K562 (cell line): ENCODE measurements around the gene TMEM184A. TPM values are rescaled to one million over a fixed set of nuclear protein-coding genes. Genes with fewer than 3 reads are reported as not detected.

ENCODE experiments used
- MAFF ChIP-seq: IDR thresholded peaks from 2 replicates; pipeline ENCODE4 v1.6.1; 2012; ENCODE audit warnings: low read length, improper control_type of control experiment
- MAZ ChIP-seq, 2 experiments: fragments of 450-650 bp in 1 of 2; sonication (generic) in 1 of 2; formaldehyde crosslinking; IDR thresholded peaks in 1 of 2; conservative IDR thresholded peaks in 1 of 2; 2 replicates each; pipeline versions ENCODE4 v1.4.0 to v1.5.0; 2020; ENCODE audit warnings: mild to moderate bottlenecking in 1 of 2, missing genetic modification reagents in 1 of 2
- MNT ChIP-seq, 2 experiments: fragments of 450-650 bp; conservative IDR thresholded peaks; 2 replicates each; pipeline ENCODE4 v1.6.1; 2017; ENCODE audit warnings: mild to moderate bottlenecking in 2 of 2, moderate library complexity in 2 of 2
- SMARCA5 ChIP-seq: fragments of 450-650 bp; IDR thresholded peaks from 2 replicates; pipeline ENCODE4 v1.6.1; 2016
- TBL1XR1 ChIP-seq, 2 experiments: IDR thresholded peaks; 2 replicates each; pipeline ENCODE4 v1.6.1; 2012; ENCODE audit warnings: improper control_type of control experiment in 2 of 2, low read length in 2 of 2, mild to moderate bottlenecking in 1 of 2
- TGIF2 ChIP-seq: sonication (generic); formaldehyde crosslinking; IDR thresholded peaks from 2 replicates; pipeline ENCODE4 v1.8.1; 2022; ENCODE audit warnings: mild to moderate bottlenecking, missing genetic modification reagents, moderate library complexity
- ZEB2 ChIP-seq: fragments of 450-650 bp; IDR thresholded peaks from 2 replicates; pipeline ENCODE4 v1.6.1; 2016
- ZNF589 ChIP-seq: fragments of 200-800 bp; sonication (Bioruptor generic); IDR thresholded peaks from 2 replicates; pipeline ENCODE4 v1.6.1; 2016; ENCODE audit warnings: low read depth, missing genetic modification characterization, missing compliant biosample characterization
- polyA plus RNA-seq, 8 experiments: library from polyadenylated mRNA; depleted of rRNA in 4 of 8; stranded (reverse) in 5 of 8; unstranded in 3 of 8; fragments of >200 nt; fragmentation: Nextera tagmentation in 2 of 8; fragmentation: Illumina TruSeq in 1 of 8; extraction: Ambion mirVana in 2 of 8; extraction: Trizol in 1 of 8; gene quantifications; 2 replicates each; pipeline versions ENCODE4 v1.2.1 to v1.2.3, GENCODE V29; 2011 to 2014; ENCODE audit warnings: inconsistent platforms in 1 of 8, missing spikeins in 1 of 8
- total RNA-seq, 7 experiments: library from RNA; depleted of rRNA in 6 of 7; stranded (reverse); fragments of >200 nt in 6 of 7; fragmentation: Illumina TruSeq in 2 of 7; extraction: Trizol in 2 of 7; gene quantifications; 2 replicates each; pipeline versions ENCODE4 v1.2.1 to v1.2.3, GENCODE V29; 2011 to 2021; ENCODE audit warnings: low replicate concordance in 1 of 7
- TF ChIP-seq, protein P1 (sequence below): fragments of 250-450 bp; sonication (Bioruptor Pico); IDR thresholded peaks from 2 replicates; pipeline ENCODE4 v1.5.0; 2020; ENCODE audit warnings: mild to moderate bottlenecking, borderline replicate concordance
- TF ChIP-seq, protein P2 (sequence below): IDR thresholded peaks from 2 replicates; pipeline ENCODE4 v1.6.1; 2011; ENCODE audit not compliant: insufficient read length; ENCODE audit errors: extremely low read depth

The TMEM184A gene
- total and polyA plus RNA-seq, 9 of the 15 experiments (the other 6 are each of a cell fraction or from before 2014, with no cell fraction given), result 0.10 to 0.18 (median 0.11) TPM; not detected in 6

- TF ChIP-seq MNT (conservative IDR thresholded peaks at IDR 0.05) (peak; percentile 14 to 47), TGIF2 (CRISPR knock-in tag) (no peak), ZNF589 (CRISPR knock-in tag) (0 out of 2 replicates have a peak, but pooled peaks have one; percentile 20), TBL1XR1 (IDR thresholded peaks at IDR 0.05; ENCODE audit: low read length in 2 of 2) (no peak), MAFF (no peak), ZEB2 (no peak), SMARCA5 (no peak), MAZ (CRISPR knock-in tag; conservative IDR thresholded peaks at IDR 0.05 in 1 of 2, IDR thresholded peaks at IDR 0.05 in 1 of 2) (0 out of 4 replicates have a peak, but pooled peaks of 1 of the 2 experiments have one; percentile 20)
- TF ChIP-seq, protein P1, sequence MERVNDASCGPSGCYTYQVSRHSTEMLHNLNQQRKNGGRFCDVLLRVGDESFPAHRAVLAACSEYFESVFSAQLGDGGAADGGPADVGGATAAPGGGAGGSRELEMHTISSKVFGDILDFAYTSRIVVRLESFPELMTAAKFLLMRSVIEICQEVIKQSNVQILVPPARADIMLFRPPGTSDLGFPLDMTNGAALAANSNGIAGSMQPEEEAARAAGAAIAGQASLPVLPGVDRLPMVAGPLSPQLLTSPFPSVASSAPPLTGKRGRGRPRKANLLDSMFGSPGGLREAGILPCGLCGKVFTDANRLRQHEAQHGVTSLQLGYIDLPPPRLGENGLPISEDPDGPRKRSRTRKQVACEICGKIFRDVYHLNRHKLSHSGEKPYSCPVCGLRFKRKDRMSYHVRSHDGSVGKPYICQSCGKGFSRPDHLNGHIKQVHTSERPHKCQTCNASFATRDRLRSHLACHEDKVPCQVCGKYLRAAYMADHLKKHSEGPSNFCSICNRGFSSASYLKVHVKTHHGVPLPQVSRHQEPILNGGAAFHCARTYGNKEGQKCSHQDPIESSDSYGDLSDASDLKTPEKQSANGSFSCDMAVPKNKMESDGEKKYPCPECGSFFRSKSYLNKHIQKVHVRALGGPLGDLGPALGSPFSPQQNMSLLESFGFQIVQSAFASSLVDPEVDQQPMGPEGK (CRISPR knock-in tag), result no peak
- TF ChIP-seq, protein P2, sequence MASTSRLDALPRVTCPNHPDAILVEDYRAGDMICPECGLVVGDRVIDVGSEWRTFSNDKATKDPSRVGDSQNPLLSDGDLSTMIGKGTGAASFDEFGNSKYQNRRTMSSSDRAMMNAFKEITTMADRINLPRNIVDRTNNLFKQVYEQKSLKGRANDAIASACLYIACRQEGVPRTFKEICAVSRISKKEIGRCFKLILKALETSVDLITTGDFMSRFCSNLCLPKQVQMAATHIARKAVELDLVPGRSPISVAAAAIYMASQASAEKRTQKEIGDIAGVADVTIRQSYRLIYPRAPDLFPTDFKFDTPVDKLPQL, result no peak
These were observed 19.1 kb downstream of the TMEM184A start (continued) for GRCh38 chr7:1536743-1537534.
